SK-N-MC (cell line): ENCODE results near the gene SCIMP.

Experiments used
- DNase-seq: peaks from one replicate; pipeline ENCODE4 v3.0.0-alpha.2; 2011; ENCODE audit warnings: low read depth, low spot score
- H3K27ac ChIP-seq: fragments of 200-600 bp; sonication (generic); 2 replicates; pipeline ENCODE4 v1.5.1; 2016; ENCODE audit warnings: mixed run types
- H3K36me3 ChIP-seq: fragments of 200-600 bp; sonication (generic); 2 replicates; pipeline ENCODE4 v1.6.1; 2017; ENCODE audit warnings: antibody characterized with exemption, low read length, mixed read lengths; ENCODE audit not compliant: insufficient read depth
- H3K4me3 ChIP-seq: fragments of 200-600 bp; sonication (generic); 2 replicates; pipeline ENCODE4 v1.5.1; 2016
- H3K9ac ChIP-seq: fragments of 200-600 bp; sonication (generic); 2 replicates; pipeline ENCODE4 v1.8.0; 2017; ENCODE audit warnings: mixed run types, mixed read lengths; ENCODE audit not compliant: insufficient read length
- H3K9me3 ChIP-seq: fragments of 200-600 bp; sonication (generic); 2 replicates; pipeline ENCODE4 v1.6.1; 2017; ENCODE audit warnings: low read depth, mild to moderate bottlenecking, antibody characterized with exemption, low read length, moderate library complexity, mixed read lengths
- EZH2 ChIP-seq: fragments of 200-600 bp; sonication (generic); IDR thresholded peaks from one replicate; pipeline ENCODE4 v1.6.1; 2017; ENCODE audit warnings: antibody characterized with exemption
- FOXP2 ChIP-seq: optimal IDR thresholded peaks from 2 replicates; pipeline ENCODE3; 2011; ENCODE audit warnings: mild to moderate bottlenecking, moderate library complexity; ENCODE audit not compliant: insufficient read depth; ENCODE audit errors: extremely low read length, control extremely low read depth
- POLR2AphosphoS5 ChIP-seq: IDR thresholded peaks from 2 replicates; pipeline ENCODE4 v1.6.1; 2012; ENCODE audit warnings: mild to moderate bottlenecking, low read depth, low read length, borderline replicate concordance

SCIMP gene

DNA sequence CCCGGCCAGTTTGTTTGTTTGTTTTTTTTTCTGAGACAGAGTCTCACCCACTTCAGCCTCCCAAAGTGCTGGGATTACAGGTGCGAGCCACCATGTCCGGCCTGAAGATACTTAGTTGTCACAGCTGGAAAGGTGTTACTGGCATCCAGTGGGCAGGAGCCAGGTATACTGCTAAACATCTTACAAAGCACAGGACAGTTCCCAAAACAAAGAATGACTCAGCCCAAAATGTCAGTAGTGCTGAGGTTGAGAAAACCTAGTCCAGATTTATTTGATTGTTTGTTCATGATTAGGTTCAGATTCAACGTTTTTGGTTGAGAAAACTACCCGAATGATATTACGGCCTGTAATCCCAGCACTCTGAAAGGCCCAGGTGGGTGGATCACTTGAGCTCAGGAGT, 28.8 kb upstream of the SCIMP start:
- H3K9me3 ChIP-seq = no peaks in the 10 kb centered on the region
- H3K9ac ChIP-seq = no peak overlapping the region
- TF ChIP-seq EZH2 (no peak), POLR2AphosphoS5 (no peak), FOXP2 (no peak)
- no peak overlapping the region for H3K27ac ChIP-seq
- DNase-seq = no peak
- H3K36me3 ChIP-seq = no peaks in the 10 kb centered on the region
- H3K4me3 ChIP-seq = no peak overlapping the region

DNA sequence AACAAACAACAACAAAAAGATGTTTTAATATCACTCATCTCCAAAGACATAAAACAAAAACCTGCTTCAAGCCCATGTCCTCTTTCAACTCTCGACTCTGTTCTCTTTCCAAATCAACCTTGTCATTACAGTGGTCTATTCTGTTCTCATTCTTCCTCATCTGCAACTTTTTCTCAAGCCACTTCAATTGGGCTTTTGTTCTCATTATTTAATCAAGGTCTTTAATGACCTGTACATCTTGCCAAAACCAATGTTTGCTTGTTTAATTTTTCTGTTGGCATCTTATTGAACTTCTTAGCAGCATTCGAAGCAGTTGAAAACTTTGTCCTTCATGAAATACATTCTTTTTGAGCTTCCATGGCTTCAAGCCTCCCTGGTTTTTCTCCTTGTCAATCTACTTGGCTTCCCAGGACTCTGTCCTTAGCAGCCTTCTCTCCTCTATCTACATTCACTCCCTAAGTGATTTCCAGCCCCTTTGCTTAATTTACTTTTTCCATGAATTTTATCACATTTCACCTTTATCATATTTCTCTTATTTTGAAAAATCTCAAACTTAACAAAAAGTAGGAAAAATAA, 27.8 kb upstream of the SCIMP start:
- Histone ChIP-seq H3K9ac (no peak overlapping the region), H3K36me3 (no peaks in the 10 kb centered on the region), H3K27ac (no peak overlapping the region), H3K4me3 (no peak overlapping the region), H3K9me3 (no peaks in the 10 kb centered on the region)
- no peak for DNase-seq
- TF ChIP-seq POLR2AphosphoS5 (no peak), FOXP2 (no peak), EZH2 (no peak)

DNA sequence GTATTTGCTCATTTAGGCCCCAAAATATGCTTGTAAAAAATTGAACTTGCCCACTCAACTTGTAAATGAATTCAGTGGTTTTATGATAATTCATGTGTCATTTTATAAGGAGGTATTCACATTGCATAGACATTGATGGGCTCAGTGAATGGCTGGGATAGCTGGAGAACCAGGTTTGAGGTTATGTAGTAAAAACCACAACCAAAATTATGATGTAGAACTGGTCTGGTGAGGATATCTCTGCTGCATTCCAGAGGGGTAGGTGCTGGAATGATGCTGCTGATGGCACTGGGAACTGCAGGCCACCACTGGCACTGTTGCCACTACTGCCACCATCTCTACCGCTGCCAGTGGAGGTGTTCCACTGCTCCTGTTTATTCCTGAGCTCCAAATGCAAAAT, 25.9 kb upstream of the SCIMP start:
- Histone ChIP-seq H3K9ac (no peak overlapping the region), H3K27ac (no peak overlapping the region), H3K4me3 (no peak overlapping the region), H3K9me3 (no peaks in the 10 kb centered on the region), H3K36me3 (no peaks in the 10 kb centered on the region)
- no peak for TF ChIP-seq FOXP2
- TF ChIP-seq EZH2 = no peak
- no peak for TF ChIP-seq POLR2AphosphoS5
- DNase-seq = no peak

DNA sequence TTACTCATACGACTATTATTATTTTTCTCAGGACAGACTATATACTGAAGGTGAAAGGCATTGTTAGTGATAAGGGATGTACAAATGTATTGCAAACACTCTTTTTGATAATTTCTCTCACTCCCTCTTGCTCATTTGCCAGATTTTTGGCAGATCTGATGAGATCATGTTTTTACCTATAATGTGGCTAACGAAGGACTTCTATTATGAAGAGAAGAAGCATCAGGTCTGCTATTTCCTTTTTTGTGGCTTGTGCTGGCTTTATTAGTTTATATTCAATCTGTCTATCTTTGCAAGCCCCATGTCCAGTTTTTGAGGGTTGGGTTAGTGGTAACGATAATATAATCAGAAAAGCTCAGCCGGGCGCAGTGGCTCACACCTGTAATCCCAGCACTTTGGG, 22.5 kb upstream of the SCIMP start:
- TF ChIP-seq POLR2AphosphoS5 (no peak), EZH2 (no peak), FOXP2 (no peak)
- Histone ChIP-seq H3K4me3 (no peak overlapping the region), H3K9me3 (no peaks in the 10 kb centered on the region), H3K27ac (no peak overlapping the region), H3K36me3 (no peaks in the 10 kb centered on the region), H3K9ac (no peak overlapping the region)
- no peak for DNase-seq

DNA sequence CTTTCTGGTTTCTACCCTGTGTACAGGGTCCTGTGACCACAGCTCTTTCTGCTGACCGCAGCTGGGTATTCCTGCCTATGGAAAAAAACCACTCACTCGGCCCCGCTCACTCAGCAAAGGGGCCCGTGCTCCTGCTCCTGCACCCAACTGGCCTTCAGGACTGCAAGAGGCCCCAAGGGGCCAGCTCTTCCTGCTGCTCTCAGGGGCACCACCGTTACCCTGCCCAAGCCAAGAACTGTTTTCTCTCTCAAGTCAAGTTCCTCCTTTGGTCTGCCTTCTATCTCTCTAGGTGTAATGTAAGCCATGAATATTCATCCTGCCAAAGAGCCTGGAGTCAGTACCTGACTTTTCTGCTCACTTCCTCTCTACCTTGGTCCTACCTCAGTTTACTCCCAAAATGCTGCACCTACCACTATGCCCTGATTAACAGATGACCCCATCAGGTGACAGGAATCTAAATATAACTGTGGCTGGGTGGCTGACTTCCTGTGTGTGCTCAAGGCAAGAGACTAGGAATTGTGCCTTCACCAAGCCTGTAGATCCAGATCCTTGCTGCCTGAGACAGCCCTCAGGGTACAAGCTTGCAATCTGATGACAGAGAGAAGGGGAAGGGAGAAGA, 20.4 kb upstream of the SCIMP start:
- no peak for TF ChIP-seq EZH2
- TF ChIP-seq FOXP2 = no peak
- TF ChIP-seq POLR2AphosphoS5 = no peak
- Histone ChIP-seq H3K27ac (no peak overlapping the region), H3K9ac (no peak overlapping the region), H3K36me3 (no peaks in the 10 kb centered on the region), H3K9me3 (no peaks in the 10 kb centered on the region), H3K4me3 (no peak overlapping the region)
- DNase-seq = no peak

DNA sequence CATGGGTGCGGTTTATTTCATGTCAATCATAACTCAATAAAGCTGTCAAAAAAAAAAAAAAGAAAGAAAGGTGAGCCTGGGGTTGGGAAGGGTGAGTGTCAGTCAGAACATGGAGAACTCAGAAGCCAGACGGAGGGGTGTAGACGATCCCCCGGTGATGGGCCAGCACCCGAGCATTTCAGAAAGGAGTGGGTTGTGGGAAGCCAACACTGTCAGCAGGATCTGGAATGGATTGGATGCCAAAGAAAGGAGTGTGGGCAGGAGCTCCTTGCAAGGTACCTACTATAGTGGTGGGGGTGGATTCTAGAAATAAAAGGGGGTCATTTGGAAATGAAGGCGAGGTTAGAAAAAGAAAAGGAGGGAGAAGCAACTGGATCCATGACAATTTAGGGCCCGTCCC, 19.8 kb upstream of the SCIMP start:
- no peak for DNase-seq
- TF ChIP-seq EZH2 (no peak), FOXP2 (no peak), POLR2AphosphoS5 (no peak)
- Histone ChIP-seq H3K9me3 (no peaks in the 10 kb centered on the region), H3K27ac (no peak overlapping the region), H3K4me3 (no peak overlapping the region), H3K9ac (no peak overlapping the region), H3K36me3 (no peaks in the 10 kb centered on the region)

DNA sequence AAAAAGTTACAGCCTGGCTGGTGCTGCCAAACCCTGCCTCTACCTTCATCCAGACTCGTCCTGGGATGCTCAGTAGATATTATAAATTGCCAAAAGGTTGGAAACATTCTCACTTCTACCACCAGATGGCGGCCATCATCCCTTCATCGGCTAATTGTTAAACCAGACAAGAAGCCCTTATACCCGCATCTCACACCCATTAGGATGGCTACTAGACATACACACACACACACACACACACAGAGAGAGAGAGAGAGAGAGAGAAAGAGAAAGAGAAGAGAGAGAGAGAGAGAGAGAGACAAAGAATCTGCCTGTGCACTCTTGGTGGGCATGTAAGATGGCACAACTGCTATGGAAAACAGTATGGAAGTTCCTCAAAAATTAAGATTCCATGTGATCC, 15.0 kb upstream of the SCIMP start:
- Histone ChIP-seq H3K4me3 (no peak overlapping the region; the same call in 1 of the 2 replicates), H3K27ac (no peak overlapping the region), H3K9me3 (no peaks in the 10 kb centered on the region), H3K9ac (no peak overlapping the region), H3K36me3 (no peaks in the 10 kb centered on the region)
- DNase-seq = peak; percentile 24
- no peak for TF ChIP-seq POLR2AphosphoS5
- TF ChIP-seq EZH2 = no peak
- TF ChIP-seq FOXP2 = no peak

DNA sequence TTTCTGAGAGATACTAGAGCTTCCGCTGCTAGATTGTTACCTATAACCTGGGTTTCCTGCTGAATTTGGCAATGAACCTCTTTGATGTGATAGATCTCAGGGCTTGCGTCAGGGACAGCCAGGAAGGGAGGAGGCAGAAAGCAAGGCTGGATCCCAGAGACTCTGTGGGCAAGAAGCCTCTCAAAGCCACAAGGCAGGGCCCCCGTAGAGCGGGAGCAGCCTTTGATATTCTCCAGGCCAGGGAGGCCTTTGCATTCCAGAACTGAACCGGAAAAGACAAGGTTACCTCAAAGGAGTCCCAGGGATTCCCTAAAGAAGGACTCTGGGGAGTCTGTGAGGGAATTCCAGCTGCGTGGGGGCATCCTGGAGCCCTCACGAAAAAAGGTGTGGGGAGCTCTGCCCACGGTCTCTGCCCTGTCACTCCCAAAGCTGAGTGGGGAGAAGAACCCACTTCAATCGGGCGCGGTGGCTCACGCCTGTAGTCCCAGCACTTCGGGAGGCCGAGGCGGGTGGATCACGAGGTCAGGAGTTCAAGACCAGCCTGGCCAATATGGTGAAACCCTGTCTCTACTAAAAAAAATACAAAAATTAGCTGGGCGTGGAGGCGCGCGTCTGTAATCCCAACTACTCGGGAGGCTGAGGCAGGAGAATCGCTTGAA, 14.3 kb upstream of the SCIMP start:
- Histone ChIP-seq H3K9me3 (no peaks in the 10 kb centered on the region), H3K9ac (no peak overlapping the region), H3K4me3 (no peak overlapping the region; the same call in 1 of the 2 replicates), H3K27ac (no peak overlapping the region), H3K36me3 (no peaks in the 10 kb centered on the region)
- DNase-seq = no peak
- TF ChIP-seq FOXP2 (no peak), EZH2 (no peak), POLR2AphosphoS5 (no peak)
